Measurements from ENCODE around the gene MAGI2.

- TF ChIP-seq CTCF (IDR thresholded peaks at IDR 0.05; ENCODE audit: low read depth, low read length, poor library complexity, severe bottlenecking) (no peak), EZH2phosphoT487 (IDR thresholded peaks at IDR 0.05; ENCODE audit: borderline replicate concordance, low read length) (no peak)
These were observed 1305.1 kb downstream of the MAGI2 start for GRCh38 chr7:78148166-78148894.
